NCI-H128 (cell line): ENCODE data around the gene GLIPR2.
"Not testable (repeated sequence)": the region's sequence is repeated elsewhere in the genome, so short reads cannot be mapped to it uniquely, and the experiment has no call there.

Source experiments
- DNase-seq: peaks from one replicate; lab custom pipeline; 2025; ENCODE audit not compliant: unreplicated experiment; lab: John Stamatoyannopoulos, UW

GLIPR2 gene

DNA sequence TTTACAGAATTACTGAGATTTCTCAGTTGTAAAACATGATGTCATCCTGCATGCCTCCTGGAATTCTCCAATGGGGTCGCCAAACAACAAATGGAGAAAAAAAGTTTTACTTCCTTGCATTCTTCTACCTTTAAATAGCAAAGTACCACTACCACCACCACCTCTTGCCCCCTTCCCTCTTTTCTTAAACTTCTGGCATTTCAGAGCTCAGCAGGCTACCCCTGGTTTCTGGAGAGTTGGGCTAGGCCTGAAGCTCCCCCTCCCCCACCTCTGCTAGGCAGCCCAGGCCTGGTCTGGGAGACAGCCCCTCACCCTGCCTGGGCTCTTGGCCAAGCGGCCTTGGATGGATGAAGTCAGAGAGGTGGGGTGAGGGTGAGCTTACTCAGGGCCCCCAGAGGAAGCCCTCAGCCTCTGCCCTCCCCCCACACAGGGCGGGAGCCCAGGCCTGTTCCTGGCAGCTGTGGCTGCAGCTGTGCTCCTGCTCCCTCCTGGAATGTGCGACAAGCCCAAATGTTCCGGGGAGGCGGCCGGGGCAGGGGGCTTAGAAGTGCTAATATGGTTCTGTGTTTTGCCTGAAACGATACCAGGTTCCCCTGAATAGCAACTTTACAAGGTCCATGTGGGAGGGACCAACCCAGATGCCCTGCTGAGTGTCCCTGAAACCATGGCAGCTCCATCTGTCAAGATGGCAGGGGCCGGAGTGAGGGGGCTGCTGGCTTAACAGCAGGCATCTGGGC lies 26.7 kb downstream of the GLIPR2 start:
- no peak for DNase-seq

DNA sequence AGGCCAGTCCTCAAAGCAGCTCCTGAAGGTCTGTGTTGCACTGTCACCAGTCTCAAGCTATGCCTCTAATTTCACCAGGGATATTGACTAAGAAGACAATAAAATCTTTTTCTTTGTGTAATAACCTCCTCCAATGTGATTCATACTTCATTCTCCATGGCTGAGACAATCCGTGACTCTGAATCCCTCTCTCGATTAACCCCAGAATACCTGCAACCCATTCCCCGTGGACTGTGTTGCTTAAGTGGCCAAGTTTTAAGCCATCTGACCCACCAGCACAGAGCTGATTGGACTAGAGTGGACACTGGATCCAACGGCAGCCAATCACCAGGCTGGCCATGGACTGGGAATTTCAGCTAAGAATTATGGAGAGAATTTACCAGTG lies 27.2 kb downstream of the GLIPR2 start:
- no peak for DNase-seq

DNA sequence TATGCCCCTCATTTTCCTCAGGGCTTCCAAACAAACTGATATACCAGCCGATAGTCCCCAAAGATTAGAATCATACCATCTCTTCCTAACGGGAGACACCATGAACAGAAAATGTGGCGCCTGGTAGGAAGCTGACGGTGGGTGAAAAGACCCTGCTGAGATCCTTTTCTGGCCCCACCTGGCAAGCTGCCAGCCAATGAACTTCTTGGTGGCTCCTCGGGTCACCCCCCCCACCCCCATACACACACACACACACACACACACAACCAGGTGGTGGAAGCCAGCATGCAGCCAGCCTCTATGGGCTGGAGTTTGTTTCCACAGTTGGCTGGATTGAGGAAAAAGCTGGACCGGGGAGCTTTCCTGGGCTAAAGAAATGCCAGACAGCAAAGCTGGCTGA lies 27.8 kb downstream of the GLIPR2 start:
- DNase-seq: no peak

DNA sequence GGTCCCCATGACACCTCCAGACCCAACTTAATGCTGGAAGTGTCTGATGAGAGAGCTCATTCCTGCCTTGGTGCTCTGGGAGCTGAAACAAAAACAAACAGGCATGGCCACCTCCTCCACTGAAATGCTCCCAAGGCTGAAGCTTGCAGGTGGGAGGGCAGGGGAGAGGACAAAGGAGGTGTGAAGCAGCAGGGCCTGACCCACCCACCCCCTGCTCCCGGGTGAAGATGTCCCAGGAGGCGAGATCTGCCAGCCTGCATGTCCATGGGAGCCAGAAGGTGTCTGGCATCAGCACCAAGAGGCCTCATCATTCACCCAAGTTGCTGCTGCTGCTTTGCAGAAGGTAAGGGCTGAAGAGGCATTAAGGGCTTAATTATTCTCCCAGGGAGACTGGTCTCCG lies 28.5 kb downstream of the GLIPR2 start:
- DNase-seq: no peak

DNA sequence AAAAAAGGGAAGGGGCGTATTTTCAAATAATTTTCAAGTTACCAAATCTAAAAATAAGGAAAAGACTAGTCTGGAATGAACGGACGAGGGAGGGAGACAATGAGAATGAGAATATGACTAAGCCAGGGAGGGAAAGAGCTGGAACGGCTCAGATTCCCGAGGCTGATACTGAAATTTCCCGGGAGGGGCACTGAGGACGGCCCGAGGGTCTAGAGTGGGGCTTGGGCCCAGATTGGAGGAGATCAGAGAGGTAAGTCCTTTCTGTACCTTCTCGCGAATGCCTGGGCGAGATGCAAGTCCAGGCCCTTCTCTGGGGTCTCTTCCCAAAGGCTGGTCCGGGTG lies 29.3 kb downstream of the GLIPR2 start:
- DNase-seq: no peak

DNA sequence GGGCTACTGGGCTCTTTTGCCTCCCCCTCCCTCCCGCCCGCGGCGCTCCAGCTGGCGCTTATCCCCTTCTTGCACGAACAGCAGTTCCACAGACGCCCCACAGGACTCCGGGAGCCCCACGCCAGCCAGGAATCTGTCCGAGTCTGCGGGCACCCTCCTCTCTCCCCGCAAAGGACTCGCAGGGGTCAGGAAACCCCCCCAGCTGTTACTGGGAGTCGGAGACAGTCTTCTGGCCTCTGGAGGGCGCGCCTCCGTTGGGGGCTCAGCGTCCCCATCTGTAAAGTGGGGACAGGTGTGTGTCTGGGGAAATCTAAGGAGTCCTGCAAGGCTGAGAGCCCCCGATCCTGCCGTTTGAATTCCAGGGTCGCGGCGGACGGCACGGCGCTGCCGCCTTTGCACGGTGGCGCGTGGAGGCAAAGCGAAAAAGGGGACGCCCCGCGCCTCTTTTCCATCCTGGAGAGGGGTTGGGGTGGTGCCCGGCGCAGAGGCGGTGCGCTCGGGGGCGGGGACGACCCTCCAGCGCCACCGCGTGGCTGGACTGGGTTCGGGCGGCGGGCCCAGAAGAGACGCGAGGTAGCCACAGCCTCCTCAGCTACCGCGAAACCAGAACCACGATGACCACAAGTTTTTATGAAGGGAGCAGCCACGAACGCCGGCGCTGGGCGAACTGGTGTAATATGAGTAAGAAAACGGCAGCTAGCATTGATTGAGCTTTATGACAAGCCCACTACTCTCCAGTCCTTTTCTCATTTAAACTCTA lies 29.8 kb downstream of the GLIPR2 start:
- no peak for DNase-seq

DNA sequence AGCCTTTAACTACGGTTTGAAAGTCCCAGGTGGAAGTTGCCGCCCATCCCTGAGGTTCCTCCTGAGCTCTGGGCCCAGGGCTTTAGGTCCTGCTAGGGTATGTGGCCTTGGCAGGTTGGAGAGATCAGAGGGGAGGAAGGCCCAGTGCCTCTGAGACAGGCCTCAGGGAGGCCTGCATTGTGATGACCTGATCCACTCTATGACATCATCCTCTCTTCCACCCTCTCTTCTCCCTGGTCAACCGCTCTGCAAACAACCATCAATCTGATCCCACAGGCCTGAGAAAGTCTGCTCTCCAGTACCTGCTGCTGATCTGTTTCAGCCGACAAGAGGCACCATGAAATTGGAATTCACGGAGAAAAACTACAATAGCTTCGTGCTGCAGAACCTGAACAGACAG lies 32.6 kb downstream of the GLIPR2 start, which contains the start of gene CCIN:
Gene CCIN, plus strand, starts transcription at position 223 of the 400 bp plus-strand sequence. Its CDS starts 115 bp downstream, at position 338.
- DNase-seq: no peak

DNA sequence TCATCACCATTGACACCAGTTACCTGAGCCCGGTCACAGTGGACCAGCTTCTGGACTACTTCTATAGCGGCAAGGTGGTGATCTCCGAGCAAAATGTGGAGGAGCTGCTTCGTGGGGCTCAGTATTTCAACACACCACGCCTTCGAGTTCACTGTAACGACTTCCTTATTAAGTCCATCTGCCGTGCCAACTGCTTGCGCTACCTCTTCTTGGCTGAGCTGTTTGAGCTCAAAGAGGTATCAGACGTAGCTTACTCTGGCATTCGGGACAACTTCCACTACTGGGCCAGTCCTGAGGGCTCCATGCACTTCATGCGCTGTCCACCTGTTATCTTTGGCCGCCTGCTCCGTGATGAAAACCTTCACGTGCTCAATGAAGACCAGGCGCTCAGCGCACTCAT lies 33.2 kb downstream of the GLIPR2 start:
- DNase-seq: no peak

DNA sequence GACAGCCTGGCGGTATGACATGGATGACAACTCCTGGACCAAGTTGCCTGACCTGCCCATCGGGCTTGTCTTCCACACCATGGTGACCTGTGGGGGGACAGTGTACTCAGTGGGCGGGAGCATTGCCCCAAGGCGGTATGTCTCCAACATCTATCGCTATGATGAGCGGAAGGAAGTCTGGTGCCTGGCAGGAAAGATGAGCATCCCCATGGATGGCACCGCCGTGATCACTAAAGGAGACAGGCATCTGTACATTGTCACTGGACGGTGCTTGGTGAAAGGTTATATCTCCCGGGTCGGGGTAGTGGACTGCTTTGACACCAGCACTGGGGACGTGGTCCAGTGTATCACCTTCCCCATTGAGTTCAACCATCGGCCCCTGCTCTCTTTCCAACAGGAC lies 34.0 kb downstream of the GLIPR2 start:
- no peak for DNase-seq

DNA sequence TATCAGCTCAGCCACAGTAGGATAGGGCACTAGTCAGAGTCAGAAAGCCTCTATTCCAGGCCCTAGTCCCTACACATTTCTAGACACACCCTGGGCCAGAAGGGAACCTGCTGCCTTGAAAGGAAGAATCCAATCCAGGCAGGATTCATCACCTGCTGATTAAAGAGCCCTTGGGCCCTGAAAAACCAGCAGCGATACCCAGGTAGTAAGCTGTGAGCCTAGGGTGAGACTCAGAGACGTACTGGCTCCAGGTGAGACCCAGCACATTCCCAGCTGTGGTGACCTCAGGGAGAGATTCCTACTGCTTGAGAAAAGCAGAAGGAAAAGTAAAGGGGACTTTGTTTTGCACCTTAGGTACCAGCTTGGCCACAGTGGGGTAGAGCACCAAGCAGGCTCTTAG lies 37.3 kb downstream of the GLIPR2 start:
- no peak for DNase-seq

DNA sequence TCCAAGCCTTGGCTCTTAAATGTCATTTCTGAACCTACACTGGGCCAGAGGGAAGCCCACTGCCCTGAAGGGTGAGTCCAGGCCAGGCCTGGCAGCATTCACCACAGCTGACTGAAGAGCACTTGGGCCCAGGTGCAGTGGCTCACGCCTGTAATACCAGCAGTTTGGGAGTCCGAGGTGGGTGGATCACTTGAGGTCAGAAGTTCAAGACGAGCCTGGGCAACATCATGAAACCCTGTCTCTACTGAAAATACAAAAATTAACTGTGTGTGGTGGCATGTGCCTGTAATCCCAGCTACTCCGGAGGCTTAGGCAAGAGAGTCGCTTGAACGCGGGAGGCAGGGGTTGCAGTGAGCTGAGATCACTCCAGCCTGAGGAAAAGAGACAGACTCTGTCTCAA lies 37.7 kb downstream of the GLIPR2 start:
- DNase-seq: no peak

DNA sequence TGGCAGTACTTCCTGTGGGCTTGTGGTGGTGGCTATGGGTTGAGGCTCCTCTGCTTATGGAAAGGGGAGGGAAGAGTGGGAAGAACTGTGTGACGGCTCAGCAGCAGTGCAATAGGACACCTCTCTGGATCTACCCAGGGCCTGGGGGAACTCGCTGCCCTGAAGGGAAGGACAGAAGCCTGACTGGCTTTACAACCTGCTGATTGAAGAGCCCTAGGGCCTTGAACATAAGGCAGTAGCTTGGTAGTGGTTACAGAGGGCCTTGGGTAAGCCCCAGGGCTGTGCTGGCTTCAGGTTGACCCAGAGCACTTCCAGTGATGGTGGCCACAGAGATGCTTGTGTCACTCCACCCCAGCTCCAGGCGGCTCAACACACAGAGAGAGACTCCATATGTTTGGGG lies 38.2 kb downstream of the GLIPR2 start:
- DNase-seq: no peak

DNA sequence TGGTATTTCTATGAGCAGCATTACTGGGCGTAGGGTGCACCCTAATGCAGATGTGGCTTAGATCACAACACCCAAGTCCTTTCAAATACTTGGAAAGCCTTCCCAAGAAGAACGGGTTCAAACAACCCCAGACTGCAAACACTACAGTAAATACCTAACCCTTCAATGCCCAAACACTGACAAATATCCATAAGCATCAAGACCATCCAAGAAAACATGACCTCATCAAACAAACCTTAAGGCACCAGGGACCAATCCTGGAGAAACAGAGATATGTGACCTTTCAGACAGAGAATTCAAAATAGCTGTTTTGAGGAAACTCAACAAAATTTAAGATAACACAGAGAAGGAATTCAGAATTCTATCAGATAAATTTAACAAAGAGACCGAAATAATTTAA lies 38.7 kb downstream of the GLIPR2 start:
- DNase-seq: not testable (repeated sequence)

DNA sequence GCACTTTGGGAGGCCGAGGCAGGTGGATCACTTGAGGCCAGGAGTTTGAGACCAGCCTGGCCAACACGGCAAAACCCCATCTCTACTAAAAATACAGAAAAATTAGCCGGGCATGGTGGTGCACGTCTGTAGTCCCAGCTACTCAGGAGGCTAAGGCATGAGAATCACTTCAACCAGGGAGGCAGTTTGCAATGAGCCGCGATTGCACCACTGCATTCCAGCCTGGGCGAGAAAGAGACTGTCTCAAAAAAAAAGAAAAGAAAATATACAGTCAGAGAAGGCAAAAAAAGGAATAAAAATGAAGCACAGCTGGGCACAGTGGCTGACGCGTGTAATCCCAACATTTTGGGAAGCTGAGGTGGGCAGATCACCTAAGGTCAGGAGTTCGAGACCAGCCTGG lies 40.0 kb downstream of the GLIPR2 start:
- DNase-seq: not testable (repeated sequence)

DNA sequence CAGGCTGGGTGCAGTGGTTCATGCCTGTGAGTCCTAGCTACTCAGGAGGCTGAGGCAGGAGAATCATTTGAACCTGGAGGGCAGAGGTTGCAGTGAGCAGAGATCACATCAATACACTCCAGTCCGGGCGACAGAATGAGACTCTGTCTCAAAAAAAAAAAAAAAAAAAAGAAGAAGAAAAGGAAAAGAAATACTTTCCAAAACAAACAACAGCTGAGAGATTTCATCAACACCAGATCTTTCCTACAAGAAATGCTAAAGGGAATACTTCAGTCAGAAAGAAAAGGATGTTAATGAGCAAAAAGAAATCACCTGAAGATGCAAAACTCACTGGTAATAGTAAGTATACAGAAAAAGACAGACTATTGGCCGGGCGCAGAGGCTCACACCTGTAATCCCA lies 41.0 kb downstream of the GLIPR2 start:
- no peak for DNase-seq

DNA sequence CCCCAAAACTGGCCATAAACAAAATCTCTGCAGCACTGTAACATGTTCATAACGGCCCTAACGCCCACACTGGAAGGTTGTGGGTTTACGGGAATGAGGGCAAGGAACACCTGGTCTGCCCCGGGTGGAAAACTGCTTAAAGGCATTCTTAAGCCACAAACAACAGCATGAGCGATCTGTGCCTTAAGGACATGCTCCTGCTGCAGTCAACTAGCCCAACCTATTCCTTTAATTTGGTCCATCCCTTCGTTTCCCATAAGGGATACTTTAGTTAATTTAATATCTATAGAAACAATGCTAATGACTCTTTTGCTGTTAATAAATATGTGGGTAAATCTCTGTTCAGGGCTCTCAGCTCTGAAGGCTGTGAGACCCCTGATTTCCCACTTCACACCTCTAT lies 43.7 kb downstream of the GLIPR2 start:
- DNase-seq: not testable (repeated sequence)

DNA sequence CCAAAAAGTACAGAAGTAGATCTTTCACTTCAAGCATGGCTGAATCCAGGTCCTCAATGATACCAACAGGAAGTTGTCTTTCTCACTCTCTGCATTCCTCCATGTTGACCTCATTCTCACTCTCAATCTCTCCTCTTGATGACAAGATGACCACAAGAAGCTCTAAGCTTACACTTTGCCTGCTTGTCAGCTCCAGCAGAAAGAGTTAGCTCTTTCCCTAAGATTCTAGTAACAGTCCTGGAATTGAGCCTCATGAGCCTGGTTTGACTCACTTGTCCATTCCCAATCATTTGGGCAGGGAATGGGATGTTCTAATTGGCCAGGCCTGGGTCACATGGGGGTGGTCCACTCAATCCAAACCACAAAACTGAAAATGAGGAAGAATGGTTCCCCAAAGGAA lies 50.9 kb downstream of the GLIPR2 start:
- no peak for DNase-seq

DNA sequence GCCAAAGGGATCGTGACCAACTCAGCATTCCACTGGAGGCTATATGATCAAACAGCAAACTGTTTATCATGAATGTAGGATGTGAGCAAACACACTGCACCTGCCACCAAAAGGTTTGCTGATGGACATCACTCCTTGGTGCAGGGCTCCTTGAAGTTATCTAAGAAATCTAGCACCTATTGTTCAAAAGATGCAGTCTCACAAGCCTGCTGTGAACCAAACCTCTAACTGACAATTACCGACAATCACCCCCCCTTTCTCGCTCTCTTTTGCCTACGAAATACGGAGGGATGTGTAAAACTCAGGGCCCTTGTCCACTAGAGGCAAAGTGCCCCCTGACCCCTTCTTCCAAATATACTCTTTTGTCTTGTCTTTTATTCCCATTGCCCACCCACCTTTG lies 51.7 kb downstream of the GLIPR2 start:
- DNase-seq: no peak

DNA sequence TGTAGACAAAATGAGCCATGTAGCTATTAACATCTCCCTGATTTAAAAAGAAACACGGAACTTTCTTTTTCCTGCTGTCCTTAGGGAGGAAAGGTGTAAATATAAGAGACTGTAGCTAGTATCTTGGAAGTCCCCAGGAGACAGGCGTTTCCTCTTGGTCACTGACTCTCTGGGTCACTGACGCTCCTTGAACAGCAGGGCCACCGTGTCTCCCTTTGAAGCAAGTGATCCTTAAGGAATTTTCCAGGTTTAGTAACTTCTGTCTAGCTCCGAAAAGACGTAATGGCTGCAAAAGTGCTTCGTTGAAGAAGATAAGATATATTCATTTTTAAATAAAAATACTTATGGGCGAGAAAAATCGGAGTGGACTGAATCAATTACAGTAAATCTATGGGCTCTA lies 53.4 kb downstream of the GLIPR2 start:
- no peak for DNase-seq

DNA sequence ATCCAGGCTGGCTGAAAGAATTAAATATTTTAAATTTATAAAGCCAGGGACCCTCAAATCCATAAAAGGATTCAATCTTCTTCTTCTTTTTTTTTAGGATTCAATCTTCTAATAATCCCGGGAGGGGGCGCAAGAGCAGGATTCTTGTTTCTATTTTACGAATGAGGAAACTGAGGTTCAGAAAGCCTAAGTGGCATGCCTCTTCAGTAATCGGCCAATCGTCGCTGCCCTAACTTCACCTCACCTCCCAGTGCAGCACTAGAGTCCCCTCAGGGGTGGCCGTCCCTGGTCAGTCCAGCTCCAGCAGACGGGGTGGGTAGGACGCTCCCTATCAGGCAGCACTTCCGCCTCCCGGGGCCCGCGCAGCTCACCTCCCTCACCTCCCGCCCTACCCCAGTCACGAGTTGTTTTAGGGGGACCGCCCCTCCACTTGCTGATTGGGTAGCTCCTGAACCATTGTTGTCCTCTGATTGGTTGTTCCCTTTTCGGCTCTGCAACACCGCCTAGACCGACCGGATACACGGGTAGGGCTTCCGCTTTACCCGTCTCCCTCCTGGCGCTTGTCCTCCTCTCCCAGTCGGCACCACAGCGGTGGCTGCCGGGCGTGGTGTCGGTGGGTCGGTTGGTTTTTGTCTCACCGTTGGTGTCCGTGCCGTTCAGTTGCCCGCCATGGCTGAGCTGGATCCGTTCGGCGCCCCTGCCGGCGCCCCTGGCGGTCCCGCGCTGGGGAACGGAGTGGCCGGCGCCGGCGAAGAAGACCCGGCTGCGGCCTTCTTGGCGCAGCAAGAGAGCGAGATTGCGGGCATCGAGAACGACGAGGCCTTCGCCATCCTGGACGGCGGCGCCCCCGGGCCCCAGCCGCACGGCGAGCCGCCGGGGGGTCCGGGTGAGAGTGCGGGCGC lies 54.1 kb downstream of the GLIPR2 start, which contains the start of gene CLTA:
Gene CLTA, plus strand, starts transcription at position 534 of the 902 bp plus-strand sequence. Its CDS starts 136 bp downstream, at position 670.
- DNase-seq: peak; percentile 96

DNA sequence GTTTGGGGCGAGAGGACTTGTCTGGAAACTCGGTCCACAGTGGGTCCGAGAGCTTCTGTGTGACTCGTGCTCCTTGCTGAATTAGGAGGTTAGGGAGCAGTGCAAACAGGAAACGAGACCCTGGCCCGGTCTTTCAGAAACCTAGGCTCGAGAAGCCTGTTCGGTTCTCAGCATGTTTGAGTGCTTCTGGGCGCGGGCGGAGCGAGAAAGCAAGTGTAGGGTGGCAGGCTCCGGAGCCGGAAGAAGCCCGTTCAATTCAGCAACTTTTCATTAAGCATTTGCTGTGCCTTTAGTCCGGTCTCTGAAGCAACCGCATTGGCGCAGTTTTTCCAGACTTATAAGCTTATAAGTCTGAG lies 54.7 kb downstream of the GLIPR2 start:
- DNase-seq: no peak

DNA sequence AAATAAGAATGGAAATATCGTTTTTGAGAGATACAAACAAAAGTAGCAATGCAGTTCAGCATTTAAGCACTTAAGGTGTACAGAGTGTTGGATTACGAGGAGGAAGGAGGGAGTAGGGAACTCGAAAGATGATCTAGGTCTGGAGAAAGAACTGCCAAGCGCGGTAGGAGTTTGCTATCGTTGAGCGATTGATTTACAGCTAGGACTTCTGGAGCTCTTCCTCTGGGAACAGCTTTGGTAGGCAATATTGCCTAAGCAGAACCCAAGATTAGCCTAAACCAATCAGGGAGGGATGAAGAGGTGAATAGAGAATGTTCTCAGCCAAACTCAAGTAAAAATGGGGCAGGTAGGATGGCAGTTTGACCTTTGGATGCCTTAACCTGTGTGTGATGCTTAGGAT lies 55.2 kb downstream of the GLIPR2 start:
- DNase-seq: no peak
